HG02938 (cell line): ENCODE results near the gene ZNF814.
"Not testable (repeated sequence)": the region's sequence is repeated elsewhere in the genome, so short reads cannot be mapped to it uniquely, and the experiment has no call there.

ENCODE experiments used
- ATAC-seq: cut with Tn5 transposase; IDR thresholded peaks from one replicate; pipeline ENCODE4 v1.9.1; 2021; ENCODE audit warnings: mild to moderate bottlenecking, moderate library complexity; ENCODE audit not compliant: unreplicated experiment

The ZNF814 gene

GRCh38 chr19:57888560-57889231 lies at the start of gene ZNF814:
Gene ZNF814 (minus strand): TSS chr19:57889037. CDS start chr19:57888802, 235 bp downstream.
- ATAC-seq = peak; percentile 64

GRCh38 chr19:57935731-57936130 lies 46.9 kb upstream of the ZNF814 start:
- ATAC-seq = no peak

GRCh38 chr19:57934820-57935665 lies 46.2 kb upstream of the ZNF814 start, which contains the start of gene ZNF418:
Gene ZNF418 (minus strand): TSS chr19:57935402. CDS start chr19:57933822, 1,580 bp downstream.
- ATAC-seq = no peak

- no peak for ATAC-seq
Observed at GRCh38 chr19:57927587-57927986, 38.8 kb upstream of the ZNF814 start.

GRCh38 chr19:57916168-57916995 lies 27.5 kb upstream of the ZNF814 start, which contains the start of gene ZNF417:
Gene ZNF417 (minus strand): TSS chr19:57916592. CDS start chr19:57916411, 181 bp downstream.
- peak; percentile 97 for ATAC-seq

- ATAC-seq = no peak
Observed at GRCh38 chr19:57914531-57914930, 25.7 kb upstream of the ZNF814 start.

- no peak for ATAC-seq
Observed at GRCh38 chr19:57907394-57907793, 18.6 kb upstream of the ZNF814 start.

GRCh38 chr19:57905258-57905657 lies 16.4 kb upstream of the ZNF814 start:
- no peak for ATAC-seq

GRCh38 chr19:57903618-57904184 lies 14.9 kb upstream of the ZNF814 start:
- ATAC-seq = no peak

- ATAC-seq = no peak
Observed at GRCh38 chr19:57900311-57900710, 11.5 kb upstream of the ZNF814 start.

GRCh38 chr19:57890706-57891105 lies 1.9 kb upstream of the ZNF814 start:
- ATAC-seq = not testable (repeated sequence)

- ATAC-seq = no peak
Observed at GRCh38 chr19:57888107-57888559, 704 bp downstream of the ZNF814 start.

- no peak for ATAC-seq
Observed at GRCh38 chr19:57887195-57887941, 1.5 kb downstream of the ZNF814 start.

- no peak for ATAC-seq
Observed at GRCh38 chr19:57886046-57886445, 2.8 kb downstream of the ZNF814 start.

GRCh38 chr19:57873883-57874799 lies 14.7 kb downstream of the ZNF814 start:
- ATAC-seq = not testable (repeated sequence)

GRCh38 chr19:57872450-57872849 lies 16.4 kb downstream of the ZNF814 start:
- ATAC-seq = no peak

GRCh38 chr19:57870225-57870624 lies 18.6 kb downstream of the ZNF814 start:
- no peak for ATAC-seq

GRCh38 chr19:57869655-57870054 lies 19.2 kb downstream of the ZNF814 start:
- not testable (repeated sequence) for ATAC-seq
